GM10266 (cell line): ENCODE data around the gene FOXM1.
"Not testable (repeated sequence)": the region's sequence is repeated elsewhere in the genome, so short reads cannot be mapped to it uniquely, and the experiment has no call there.

ENCODE experiments used
- DNase-seq: peaks from one replicate; pipeline ENCODE4 v3.0.0; 2012; ENCODE audit errors: extremely low spot score
- CTCF ChIP-seq: IDR thresholded peaks from 2 replicates; pipeline ENCODE4 v1.5.1; 2012; ENCODE audit warnings: mild to moderate bottlenecking, low read depth; ENCODE audit not compliant: control insufficient read depth, insufficient read depth; ENCODE audit errors: missing control alignments

Gene FOXM1

GRCh38 chr12:2884810-2885209 lies 7.8 kb upstream of the FOXM1 start:
- no peak for TF ChIP-seq CTCF

GRCh38 chr12:2879853-2880252 lies 2.9 kb upstream of the FOXM1 start:
- DNase-seq, result no peak
- TF ChIP-seq CTCF, result no peak

More at GRCh38 chr12:2884810-2885209, 7.8 kb upstream of the FOXM1 start:
- DNase-seq, result no peak

- no peak for TF ChIP-seq CTCF
- DNase-seq, result no peak
These were observed 1.2 kb upstream of the FOXM1 start for GRCh38 chr12:2877953-2878732.

- no peak for TF ChIP-seq CTCF
- DNase-seq, result peak; percentile 58
These were observed 435 bp downstream of the FOXM1 start for GRCh38 chr12:2876431-2877046.

GRCh38 chr12:2868986-2869632 lies 7.9 kb downstream of the FOXM1 start:
- not testable (repeated sequence) for DNase-seq

GRCh38 chr12:2864198-2864597 lies 12.8 kb downstream of the FOXM1 start:
- DNase-seq, result no peak
- TF ChIP-seq CTCF, result no peak

GRCh38 chr12:2863402-2863801 lies 13.6 kb downstream of the FOXM1 start:
- not testable (repeated sequence) for DNase-seq

GRCh38 chr12:2862876-2863275 lies 14.1 kb downstream of the FOXM1 start:
- DNase-seq, result no peak
- TF ChIP-seq CTCF, result no peak
